Activated naive CD4-positive, alpha-beta T cell (primary cell): Measurements from ENCODE around the gene ADCY1.
"Not testable (repeated sequence)": the region's sequence is repeated elsewhere in the genome, so short reads cannot be mapped to it uniquely, and the experiment has no call there.

Experiments used
- DNase-seq, 4 experiments: peaks; one replicate each; lab custom pipeline; 2025; lab: John Stamatoyannopoulos, UW

The ADCY1 gene

DNA sequence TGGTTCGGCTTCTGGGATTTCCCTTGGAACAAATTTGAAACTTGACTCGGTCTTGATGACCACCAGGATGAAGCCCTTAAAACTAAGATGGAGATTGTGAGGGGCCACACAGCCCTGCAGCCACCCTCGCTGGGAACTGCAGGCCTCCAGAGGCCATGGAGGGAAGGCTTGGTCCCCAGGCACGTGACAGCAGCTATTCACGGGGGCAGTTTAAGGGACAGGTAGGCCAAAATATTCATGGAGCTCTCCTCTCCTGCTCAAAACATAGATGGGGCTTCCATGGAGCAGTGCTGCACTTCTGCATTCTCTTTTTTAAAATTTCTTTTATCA is 137.0 kb downstream of the ADCY1 start:
- DNase-seq, result no peak

DNA sequence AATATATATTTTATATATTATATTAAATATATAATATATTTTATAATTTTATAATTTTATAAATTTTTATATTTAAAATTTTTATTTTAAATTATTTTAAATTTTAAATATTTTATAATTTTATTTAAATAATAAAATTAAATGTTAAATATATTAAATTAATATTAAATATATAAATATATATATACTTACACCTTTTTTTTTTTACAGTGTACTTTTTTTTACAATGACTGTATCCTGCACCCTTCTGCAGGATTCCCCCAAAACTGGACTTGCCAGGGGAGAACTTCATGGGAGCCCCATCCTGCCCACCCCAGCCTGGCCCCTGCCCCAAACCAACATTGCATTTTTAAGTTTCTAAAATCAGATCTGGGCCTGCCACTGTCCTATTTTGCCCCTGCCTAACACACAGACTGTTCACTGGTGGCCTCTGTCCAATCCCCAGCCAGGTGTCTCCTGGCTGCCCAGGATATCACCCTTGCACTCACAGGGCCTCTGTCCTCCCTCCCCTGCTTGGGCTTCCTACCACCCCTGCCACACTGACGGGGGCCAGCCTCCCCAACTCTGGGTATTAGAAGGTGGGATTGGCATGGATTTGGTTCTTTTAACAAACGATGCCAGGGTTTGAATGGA is 138.0 kb downstream of the ADCY1 start:
- DNase-seq, result no peak

GRCh38 chr7:45712872-45713668 is 138.9 kb downstream of the ADCY1 start:
- DNase-seq, result no peak

DNA sequence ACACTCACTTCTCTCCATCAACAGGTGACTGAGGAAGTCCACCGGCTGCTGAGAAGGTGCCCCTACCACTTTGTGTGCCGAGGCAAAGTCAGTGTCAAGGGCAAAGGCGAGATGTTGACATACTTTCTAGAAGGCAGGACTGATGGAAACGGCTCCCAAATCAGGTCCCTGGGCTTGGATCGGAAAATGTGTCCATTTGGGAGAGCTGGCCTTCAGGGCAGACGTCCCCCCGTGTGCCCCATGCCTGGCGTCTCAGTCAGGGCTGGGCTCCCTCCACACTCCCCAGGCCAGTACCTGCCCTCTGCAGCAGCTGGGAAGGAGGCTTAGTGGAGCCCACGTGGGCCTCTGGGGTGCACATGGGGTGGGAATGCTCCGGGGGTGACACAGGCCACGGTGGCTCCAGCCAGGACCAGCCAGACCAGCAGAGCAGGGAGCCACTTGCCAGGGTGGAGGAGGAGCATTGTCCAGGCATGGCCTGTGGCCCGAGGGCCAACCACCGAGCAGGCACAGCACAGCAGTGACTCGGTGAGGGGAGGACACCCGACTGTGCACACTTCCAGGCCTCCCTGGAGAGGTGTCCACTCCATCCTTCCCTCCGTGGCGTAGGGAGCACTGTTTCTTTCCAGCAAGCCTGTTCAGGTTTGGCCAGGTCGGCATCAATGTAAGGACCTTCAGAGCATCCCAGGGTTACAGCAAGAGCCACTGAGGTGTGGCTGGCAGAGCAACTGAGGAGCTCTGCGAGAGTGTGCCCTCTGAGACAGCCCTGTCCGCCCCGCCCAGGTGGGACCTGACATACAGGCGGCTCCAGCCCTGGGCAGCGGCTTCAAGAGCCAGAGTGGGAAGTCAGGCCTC is 139.7 kb downstream of the ADCY1 start:
- no peak for DNase-seq

GRCh38 chr7:45714521-45714820 is 140.3 kb downstream of the ADCY1 start:
- DNase-seq, result no peak

GRCh38 chr7:45715471-45716352 is 141.5 kb downstream of the ADCY1 start:
- no peak for DNase-seq

GRCh38 chr7:45716380-45717203 is 142.4 kb downstream of the ADCY1 start:
- DNase-seq, result no peak

DNA sequence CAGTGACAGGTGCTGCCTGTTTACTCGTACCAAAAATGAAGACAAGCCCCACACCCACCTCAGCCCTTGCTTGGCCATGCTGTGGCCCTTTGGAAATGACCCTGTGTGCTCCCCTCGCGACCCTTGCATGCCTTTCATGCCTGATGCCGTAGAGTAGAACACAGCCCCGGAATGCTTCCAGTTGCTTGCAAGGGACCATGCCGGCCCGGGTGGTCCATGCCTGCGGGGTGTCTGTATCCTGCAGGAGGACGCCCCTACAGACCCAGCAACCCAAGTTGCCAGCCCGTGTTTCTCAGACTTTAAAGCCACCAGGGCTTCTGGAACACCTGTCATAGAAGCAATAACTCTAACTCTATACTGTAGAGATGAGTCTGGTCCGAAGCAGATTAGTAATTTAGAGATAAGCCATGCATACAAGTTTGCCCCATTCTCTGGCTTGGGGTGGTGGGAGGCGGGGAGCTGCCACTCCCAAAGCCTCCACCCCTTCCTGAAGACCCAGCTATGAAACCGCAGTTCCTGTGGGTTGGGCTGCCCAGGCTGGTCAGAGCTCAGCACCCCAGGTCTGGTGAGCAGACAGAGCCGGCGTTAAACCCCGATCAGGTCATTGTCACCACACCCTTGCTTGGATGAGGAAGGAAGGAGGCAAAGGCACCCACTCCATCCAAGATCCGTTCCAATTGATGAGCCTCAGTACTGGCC is 143.5 kb downstream of the ADCY1 start:
- DNase-seq, result no peak

GRCh38 chr7:45718464-45719330 is 144.5 kb downstream of the ADCY1 start:
- no peak for DNase-seq

DNA sequence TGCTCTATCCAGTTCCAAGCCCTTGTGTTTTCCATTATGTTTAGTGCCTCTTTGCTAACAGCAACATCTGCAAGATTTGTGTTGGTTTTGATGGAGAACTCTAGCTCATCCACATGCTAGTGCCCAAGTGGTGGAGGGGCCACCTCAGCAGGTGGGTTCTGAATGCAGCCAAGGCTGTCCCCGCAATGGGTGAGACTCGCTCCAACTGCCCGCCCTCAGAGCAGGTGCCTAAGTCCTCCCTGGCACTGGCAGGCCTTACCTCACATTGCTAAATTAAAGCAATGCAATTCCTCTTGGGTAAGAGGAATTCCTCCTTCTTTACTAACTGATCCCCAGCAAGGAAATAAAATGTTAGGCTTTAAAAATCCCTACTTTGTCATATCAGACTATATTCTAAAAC is 146.8 kb downstream of the ADCY1 start:
- DNase-seq, result no peak

DNA sequence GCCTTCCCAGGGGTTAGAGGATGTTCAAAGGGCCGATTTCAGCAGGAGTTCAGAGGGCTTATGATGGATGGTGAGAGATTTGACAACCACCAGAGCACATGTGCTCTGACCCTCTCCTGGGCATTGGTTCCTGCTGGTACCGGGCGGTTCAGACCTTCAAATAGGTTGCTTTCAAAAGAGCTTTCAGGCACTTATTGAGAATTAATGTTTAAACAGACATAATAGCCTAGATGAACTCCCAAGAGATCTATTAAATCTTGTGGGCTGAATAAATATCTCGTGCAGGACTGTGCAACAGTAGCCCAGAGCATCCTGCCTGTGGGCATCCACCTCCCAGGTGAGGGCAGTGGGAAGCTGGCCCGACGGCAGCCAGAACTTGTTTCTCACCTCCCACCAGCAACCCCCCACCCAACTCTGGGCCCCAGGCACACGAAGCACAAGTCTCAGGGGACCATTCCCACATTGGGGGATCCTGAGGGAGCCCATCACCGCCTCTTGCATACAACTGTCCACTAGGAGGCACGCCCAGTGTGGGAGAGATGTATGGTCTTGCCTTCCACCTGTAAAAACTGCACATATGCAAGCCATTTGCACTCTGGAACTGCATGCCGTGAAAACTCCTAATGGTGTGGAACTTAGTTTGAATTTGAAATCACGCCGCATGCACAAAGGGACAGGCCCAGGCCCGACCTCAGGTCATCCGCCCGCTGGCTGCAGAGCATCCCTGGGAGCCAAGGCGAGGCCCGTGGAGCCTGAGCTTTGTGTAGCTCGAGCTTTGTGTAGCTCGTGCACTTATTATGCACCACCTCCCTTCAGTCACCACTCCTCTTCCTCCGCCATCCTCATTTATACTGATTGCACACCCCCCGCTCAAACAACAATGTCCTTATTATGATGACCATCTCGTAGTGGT is 147.8 kb downstream of the ADCY1 start:
- no peak for DNase-seq

GRCh38 chr7:45725231-45725630 is 151.1 kb downstream of the ADCY1 start:
- DNase-seq, result not testable (repeated sequence)

- DNase-seq, result no peak
These were observed 152.7 kb downstream of the ADCY1 start for GRCh38 chr7:45726883-45727282.

DNA sequence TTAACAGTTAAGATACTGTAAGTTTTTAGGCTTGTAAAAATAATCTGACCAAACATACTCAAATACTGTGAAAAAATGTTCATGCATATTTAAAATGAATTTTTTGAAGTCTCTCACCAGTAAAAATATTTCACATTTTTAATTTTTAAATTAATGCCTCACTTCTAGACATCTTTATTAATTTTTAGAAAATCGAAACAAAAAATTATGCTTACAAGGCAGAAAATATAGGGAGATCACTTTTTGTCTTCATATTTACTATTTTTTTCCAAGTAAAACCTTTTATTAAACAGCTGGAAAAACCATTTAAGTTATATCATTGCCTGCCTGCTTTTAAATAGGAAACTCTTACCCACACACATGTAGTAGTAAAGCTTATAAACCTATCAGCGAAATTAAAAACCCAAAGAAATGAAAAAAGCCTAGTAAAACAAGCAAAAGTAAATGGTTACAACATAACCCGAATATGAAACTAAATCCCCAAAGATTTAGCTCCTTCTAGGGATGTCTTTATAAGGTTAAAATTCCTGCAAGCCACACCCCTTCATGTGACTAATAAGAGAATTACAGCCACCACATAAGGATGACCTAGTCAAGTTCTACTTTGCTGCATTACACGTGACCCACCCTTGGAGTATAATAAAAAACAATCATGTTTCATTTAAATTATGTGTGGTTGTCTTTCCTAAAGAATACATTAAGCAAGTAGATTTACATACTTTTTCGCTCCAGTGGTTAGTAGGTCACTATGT is 157.7 kb downstream of the ADCY1 start:
- DNase-seq, result not testable (repeated sequence)

DNA sequence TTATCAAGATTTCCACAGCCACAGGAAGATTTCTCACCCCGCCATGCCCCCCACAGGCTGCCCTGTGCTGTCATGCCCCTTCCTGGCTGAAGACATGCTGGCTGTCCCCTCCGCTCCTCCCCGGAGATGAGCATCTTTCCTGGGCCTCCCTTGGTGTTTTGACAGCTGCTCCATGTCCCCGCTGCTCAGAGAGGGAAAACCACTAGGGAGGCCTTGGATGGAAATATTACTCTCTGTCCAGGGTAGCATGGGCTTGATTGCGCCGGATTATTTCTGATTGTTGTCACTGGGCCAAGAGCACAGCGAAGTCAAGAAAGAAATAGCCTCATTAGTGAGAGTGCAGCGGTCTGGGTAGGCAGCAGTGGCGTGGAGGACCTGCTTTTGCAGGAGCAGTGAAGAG is 164.8 kb downstream of the ADCY1 start:
- DNase-seq, result not testable (repeated sequence)

- DNase-seq, result not testable (repeated sequence)
These were observed 166.4 kb downstream of the ADCY1 start for GRCh38 chr7:45740573-45740972.

- DNase-seq, result not testable (repeated sequence)
These were observed 174.8 kb downstream of the ADCY1 start for GRCh38 chr7:45748976-45749375.

DNA sequence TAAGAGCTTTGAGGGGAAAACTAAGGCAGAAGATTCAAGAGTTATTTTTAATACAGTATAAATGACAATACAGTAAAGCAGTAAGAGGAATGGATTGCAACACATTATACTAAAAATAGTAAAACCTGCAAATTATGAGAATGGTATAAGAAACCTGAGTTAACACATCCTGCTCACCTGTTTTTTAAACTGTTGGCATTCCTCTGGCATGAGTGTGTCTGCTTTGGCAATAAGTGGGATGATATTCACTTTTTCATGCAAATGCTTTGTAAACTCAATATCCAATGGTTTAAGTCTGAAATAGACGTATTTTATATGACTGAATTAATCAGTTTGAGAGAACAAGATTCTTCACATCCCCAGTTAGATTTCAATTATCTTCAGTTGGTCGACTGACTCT is 177.2 kb downstream of the ADCY1 start:
- not testable (repeated sequence) for DNase-seq
